Natural killer cell treated with Interleukin-12 subunit alpha and Interleukin-12 subunit beta and Interleukin-15 and Interleukin-18, amount 100 ng/mL, for 72 hours (primary cell): ENCODE results near the gene ANKK1. TPM values are rescaled to one million over a fixed set of nuclear protein-coding genes. Genes with fewer than 3 reads are reported as not detected.

Experiments
- ATAC-seq, 2 donors: fragments of 150-1000 bp; cut with Tn5 transposase in 1 of 2; sonication (Bioruptor Pico), chemical (Tn5 transposase) in 1 of 2; 2 replicates each; pipeline ENCODE4 v1.10.0; 2021
- DNase-seq: peaks from one replicate; pipeline ENCODE4 v3.0.0; 2022; ENCODE audit warnings: low spot score
- H3K27ac Mint-ChIP-seq, 2 donors: 1 replicate in 1 of 2; 2 replicates in 1 of 2; pipeline ENCODE4 v1.8.0; 2022; ENCODE audit warnings: mixed read lengths in 2 of 2, mild to moderate bottlenecking in 1 of 2, moderate library complexity in 1 of 2
- H3K27me3 Mint-ChIP-seq, 2 donors: 1 replicate in 1 of 2; 2 replicates in 1 of 2; pipeline ENCODE4 v1.8.0; 2022; ENCODE audit warnings: mixed read lengths in 2 of 2
- H3K36me3 Mint-ChIP-seq: one replicate; pipeline ENCODE4 v1.8.0; 2022; ENCODE audit warnings: mixed read lengths
- H3K4me1 Mint-ChIP-seq, 2 donors: 1 replicate in 1 of 2; 2 replicates in 1 of 2; pipeline ENCODE4 v1.8.0; 2022; ENCODE audit warnings: low read depth in 2 of 2, mixed read lengths in 2 of 2, mild to moderate bottlenecking in 1 of 2
- H3K4me3 Mint-ChIP-seq: one replicate; pipeline ENCODE4 v1.8.0; 2022; ENCODE audit warnings: mixed read lengths
- H3K9me3 Mint-ChIP-seq: 2 replicates; pipeline ENCODE4 v1.8.0; 2022; ENCODE audit warnings: mixed read lengths
- total RNA-seq, 2 donors: library from RNA; stranded (reverse); gene quantifications; one replicate each; pipeline ENCODE4 v1.2.3, GENCODE V29; 2022

ANKK1 gene
- total RNA-seq, 2 donors from 2014 or later, result 0.19 TPM; not detected in 1

- H3K4me3 Mint-ChIP-seq, result no peak overlapping the region
- no peaks in the 10 kb centered on the region for H3K36me3 Mint-ChIP-seq
- H3K4me1 Mint-ChIP-seq, result no peaks in the 10 kb centered on the region
- peaks cover 0 to 6% of the 10 kb centered on the region in 2 donors for H3K27me3 Mint-ChIP-seq
- DNase-seq, result no peak
- no peak overlapping the region for H3K27ac Mint-ChIP-seq
- no peaks in the 10 kb centered on the region for H3K9me3 Mint-ChIP-seq
- no peak for ATAC-seq
Measured at GRCh38 chr11:113408206-113408605, 20.6 kb downstream of the ANKK1 start.

GRCh38 chr11:113408887-113409286 is 21.3 kb downstream of the ANKK1 start:
- Mint-ChIP-seq H3K36me3 (no peaks in the 10 kb centered on the region), H3K4me1 (no peaks in the 10 kb centered on the region), H3K4me3 (no peak overlapping the region), H3K27me3 (peaks cover 0 to 3% of the 10 kb centered on the region in 2 donors), H3K27ac (no peak overlapping the region), H3K9me3 (no peaks in the 10 kb centered on the region)
- DNase-seq, result no peak
- ATAC-seq, result no peak

- no peaks in the 10 kb centered on the region for H3K4me1 Mint-ChIP-seq
- H3K27ac Mint-ChIP-seq, result no peak overlapping the region
- no peak for DNase-seq
- ATAC-seq, result no peak
- H3K9me3 Mint-ChIP-seq, result no peaks in the 10 kb centered on the region
- H3K36me3 Mint-ChIP-seq, result no peaks in the 10 kb centered on the region
- H3K4me3 Mint-ChIP-seq, result no peak overlapping the region
- H3K27me3 Mint-ChIP-seq, result no peaks in the 10 kb centered on the region
Measured at GRCh38 chr11:113409526-113409925, 21.9 kb downstream of the ANKK1 start.

- Mint-ChIP-seq H3K27me3 (peaks cover 0 to 3% of the 10 kb centered on the region in 2 donors), H3K36me3 (no peaks in the 10 kb centered on the region), H3K4me3 (no peak overlapping the region), H3K9me3 (no peaks in the 10 kb centered on the region), H3K4me1 (no peaks in the 10 kb centered on the region), H3K27ac (no peak overlapping the region)
- DNase-seq (no peak), ATAC-seq (peak in 1 of 2 donors; percentile 3)
Measured at GRCh38 chr11:113410414-113411135, 23.0 kb downstream of the ANKK1 start.

GRCh38 chr11:113411536-113411935 is 24.0 kb downstream of the ANKK1 start:
- H3K36me3 Mint-ChIP-seq, result no peaks in the 10 kb centered on the region
- ATAC-seq (no peak), DNase-seq (no peak)
- no peaks in the 10 kb centered on the region for H3K9me3 Mint-ChIP-seq
- no peak overlapping the region for H3K27ac Mint-ChIP-seq
- H3K27me3 Mint-ChIP-seq, result peaks cover 0 to 3% of the 10 kb centered on the region in 2 donors
- no peak overlapping the region for H3K4me3 Mint-ChIP-seq
- H3K4me1 Mint-ChIP-seq, result no peaks in the 10 kb centered on the region

- H3K27me3 Mint-ChIP-seq, result peaks cover 0 to 3% of the 10 kb centered on the region in 2 donors
- H3K36me3 Mint-ChIP-seq, result no peaks in the 10 kb centered on the region
- H3K9me3 Mint-ChIP-seq, result no peaks in the 10 kb centered on the region
- ATAC-seq (no peak), DNase-seq (no peak)
- no peak overlapping the region for H3K4me3 Mint-ChIP-seq
- no peaks in the 10 kb centered on the region for H3K4me1 Mint-ChIP-seq
- no peak overlapping the region for H3K27ac Mint-ChIP-seq
Measured at GRCh38 chr11:113412675-113413074, 25.1 kb downstream of the ANKK1 start.

- H3K36me3 Mint-ChIP-seq, result no peaks in the 10 kb centered on the region
- DNase-seq (no peak), ATAC-seq (no peak)
- H3K4me1 Mint-ChIP-seq, result no peaks in the 10 kb centered on the region
- H3K27me3 Mint-ChIP-seq, result peaks cover 0 to 3% of the 10 kb centered on the region in 2 donors
- no peaks in the 10 kb centered on the region for H3K9me3 Mint-ChIP-seq
- H3K4me3 Mint-ChIP-seq, result no peak overlapping the region
- H3K27ac Mint-ChIP-seq, result no peak overlapping the region
Measured at GRCh38 chr11:113415343-113415742, 27.8 kb downstream of the ANKK1 start.

- no peak overlapping the region for H3K27ac Mint-ChIP-seq
- no peak overlapping the region for H3K4me3 Mint-ChIP-seq
- DNase-seq (no peak), ATAC-seq (no peak)
- no peaks in the 10 kb centered on the region for H3K36me3 Mint-ChIP-seq
- no peaks in the 10 kb centered on the region for H3K9me3 Mint-ChIP-seq
- H3K4me1 Mint-ChIP-seq, result no peaks in the 10 kb centered on the region
- peaks cover 0 to 3% of the 10 kb centered on the region in 2 donors for H3K27me3 Mint-ChIP-seq
Measured at GRCh38 chr11:113417428-113417827, 29.8 kb downstream of the ANKK1 start.

GRCh38 chr11:113419454-113420003 is 31.9 kb downstream of the ANKK1 start:
- Mint-ChIP-seq H3K9me3 (no peaks in the 10 kb centered on the region), H3K4me3 (no peak overlapping the region), H3K27me3 (peaks cover 0 to 3% of the 10 kb centered on the region in 2 donors), H3K27ac (no peak overlapping the region), H3K36me3 (no peaks in the 10 kb centered on the region), H3K4me1 (no peaks in the 10 kb centered on the region)
- no peak for DNase-seq
- no peak for ATAC-seq

- ATAC-seq, result no peak
- Mint-ChIP-seq H3K4me3 (no peak overlapping the region), H3K27ac (no peak overlapping the region), H3K36me3 (no peaks in the 10 kb centered on the region), H3K27me3 (no peaks in the 10 kb centered on the region), H3K9me3 (no peaks in the 10 kb centered on the region), H3K4me1 (no peaks in the 10 kb centered on the region)
- no peak for DNase-seq
Measured at GRCh38 chr11:113420808-113421207, 33.2 kb downstream of the ANKK1 start.

GRCh38 chr11:113426686-113427085 is 39.1 kb downstream of the ANKK1 start:
- H3K27me3 Mint-ChIP-seq, result peaks cover 0 to 2% of the 10 kb centered on the region in 2 donors
- H3K4me3 Mint-ChIP-seq, result no peak overlapping the region
- DNase-seq (no peak), ATAC-seq (no peak)
- no peaks in the 10 kb centered on the region for H3K36me3 Mint-ChIP-seq
- no peaks in the 10 kb centered on the region for H3K9me3 Mint-ChIP-seq
- no peaks in the 10 kb centered on the region for H3K4me1 Mint-ChIP-seq
- no peak overlapping the region for H3K27ac Mint-ChIP-seq

GRCh38 chr11:113431746-113432145 is 44.2 kb downstream of the ANKK1 start:
- DNase-seq, result no peak
- no peak for ATAC-seq
- Mint-ChIP-seq H3K4me3 (no peak overlapping the region), H3K27me3 (peaks cover 0 to 2% of the 10 kb centered on the region in 2 donors), H3K36me3 (no peaks in the 10 kb centered on the region), H3K27ac (no peak overlapping the region), H3K9me3 (no peaks in the 10 kb centered on the region), H3K4me1 (no peaks in the 10 kb centered on the region)

GRCh38 chr11:113435190-113435968 is 47.8 kb downstream of the ANKK1 start:
- Mint-ChIP-seq H3K27me3 (peaks cover 3 to 4% of the 10 kb centered on the region in 2 donors), H3K4me1 (no peaks in the 10 kb centered on the region), H3K27ac (no peak overlapping the region), H3K36me3 (no peaks in the 10 kb centered on the region), H3K9me3 (no peaks in the 10 kb centered on the region), H3K4me3 (no peak overlapping the region)
- ATAC-seq, result no peak
- DNase-seq, result no peak

GRCh38 chr11:113436672-113437252 is 49.2 kb downstream of the ANKK1 start:
- H3K4me3 Mint-ChIP-seq, result no peak overlapping the region
- H3K9me3 Mint-ChIP-seq, result no peaks in the 10 kb centered on the region
- DNase-seq (no peak), ATAC-seq (no peak)
- H3K4me1 Mint-ChIP-seq, result no peaks in the 10 kb centered on the region
- H3K27ac Mint-ChIP-seq, result no peak overlapping the region
- H3K36me3 Mint-ChIP-seq, result no peaks in the 10 kb centered on the region
- peaks cover 3 to 9% of the 10 kb centered on the region in 2 donors for H3K27me3 Mint-ChIP-seq
